ENCODE data around the gene JPH2.
A peak's percentile ranks its signal among the peaks of the same experiment; 100 is the strongest.
"Not testable (repeated sequence)": the region's sequence is repeated elsewhere in the genome, so short reads cannot be mapped to it uniquely, and the experiment has no call there.

The JPH2 gene

GRCh38 chr20:44187054-44187771 is at the start of gene JPH2:
Gene JPH2, minus strand, starts transcription at chr20:44187188. Its CDS starts 483 bp downstream, at chr20:44186705.
- peak; percentile 65 for DNase-seq

- DNase-seq: no peak
Observed at GRCh38 chr20:44235702-44236101, 48.7 kb upstream of the JPH2 start.

- no peak for DNase-seq
Observed at GRCh38 chr20:44234566-44235317, 47.8 kb upstream of the JPH2 start.

- DNase-seq: no peak
Observed at GRCh38 chr20:44233436-44234016, 46.5 kb upstream of the JPH2 start.

- DNase-seq: not testable (repeated sequence)
Observed at GRCh38 chr20:44232469-44232856, 45.5 kb upstream of the JPH2 start.

GRCh38 chr20:44231713-44232468 is 44.9 kb upstream of the JPH2 start:
- no peak for DNase-seq

- no peak for DNase-seq
Observed at GRCh38 chr20:44231193-44231592, 44.2 kb upstream of the JPH2 start.

GRCh38 chr20:44228465-44229258 is 41.7 kb upstream of the JPH2 start:
- no peak for DNase-seq

GRCh38 chr20:44224637-44225036 is 37.6 kb upstream of the JPH2 start:
- DNase-seq: no peak

GRCh38 chr20:44223721-44224120 is 36.7 kb upstream of the JPH2 start:
- no peak for DNase-seq

GRCh38 chr20:44222633-44223368 is 35.8 kb upstream of the JPH2 start:
- no peak for DNase-seq

- DNase-seq: no peak
Observed at GRCh38 chr20:44222027-44222426, 35.0 kb upstream of the JPH2 start.

GRCh38 chr20:44221368-44221954 is 34.5 kb upstream of the JPH2 start:
- no peak for DNase-seq

GRCh38 chr20:44219791-44220190 is 32.8 kb upstream of the JPH2 start:
- DNase-seq: no peak

GRCh38 chr20:44219170-44219730 is 32.3 kb upstream of the JPH2 start:
- DNase-seq: no peak

- DNase-seq: no peak
Observed at GRCh38 chr20:44218446-44218845, 31.5 kb upstream of the JPH2 start.

- peak; percentile 36 for DNase-seq
Observed at GRCh38 chr20:44217342-44218092, 30.5 kb upstream of the JPH2 start.

- DNase-seq: peak; percentile 81
Observed at GRCh38 chr20:44215125-44215524, 28.1 kb upstream of the JPH2 start.

- DNase-seq: no peak
Observed at GRCh38 chr20:44212792-44213191, 25.8 kb upstream of the JPH2 start.

All from right hindlimb (tissue), 1 donor.